Glutamatergic neuron (in vitro differentiated cells): ENCODE data around the gene VTI1A. TPM values are rescaled to one million over a fixed set of nuclear protein-coding genes. Genes with fewer than 3 reads are reported as not detected.
A peak's percentile ranks its signal among the peaks of the same experiment; 100 is the strongest.

Experiments used
- DNase-seq: peaks from one replicate; pipeline ENCODE4 v3.0.0; 2022
- H3K27ac Mint-ChIP-seq: one replicate; pipeline ENCODE4 v1.8.0; 2020; ENCODE audit warnings: mild to moderate bottlenecking, mixed read lengths, inconsistent platforms; ENCODE audit not compliant: unreplicated experiment
- H3K27me3 Mint-ChIP-seq: one replicate; pipeline ENCODE4 v1.8.0; 2020; ENCODE audit warnings: mild to moderate bottlenecking, moderate library complexity, mixed read lengths, inconsistent platforms; ENCODE audit not compliant: unreplicated experiment
- H3K36me3 Mint-ChIP-seq: one replicate; pipeline ENCODE4 v1.8.0; 2020; ENCODE audit warnings: mild to moderate bottlenecking, mixed read lengths, inconsistent platforms; ENCODE audit not compliant: unreplicated experiment
- H3K4me1 Mint-ChIP-seq: one replicate; pipeline ENCODE4 v1.8.0; 2020; ENCODE audit warnings: mild to moderate bottlenecking, low read depth, mixed read lengths, inconsistent platforms; ENCODE audit not compliant: unreplicated experiment
- H3K4me3 Mint-ChIP-seq: one replicate; pipeline ENCODE4 v1.8.0; 2020; ENCODE audit warnings: mild to moderate bottlenecking, mixed read lengths, inconsistent platforms; ENCODE audit not compliant: unreplicated experiment
- H3K9me3 Mint-ChIP-seq: one replicate; pipeline ENCODE4 v1.8.0; 2020; ENCODE audit warnings: mild to moderate bottlenecking, moderate library complexity, mixed read lengths, inconsistent platforms; ENCODE audit not compliant: unreplicated experiment
- total RNA-seq: library from RNA; stranded (reverse); fragmentation: NEBNext Ultra II Directional; extraction: Animal tissue kit (Norgen Biotek cat#: 25700); gene quantifications from one replicate; pipeline ENCODE4 v1.2.1, GENCODE V29; 2021; ENCODE audit not compliant: unreplicated experiment
- TF ChIP-seq, protein P1 (sequence below): fragments of 200-600 bp; sonication (generic); IDR thresholded peaks from one replicate; pipeline ENCODE4 v1.5.0; 2021; ENCODE audit not compliant: partially characterized antibody, unreplicated experiment

Gene VTI1A
- total RNA-seq, 1 donor from 2014 or later: 61.0 TPM

DNA sequence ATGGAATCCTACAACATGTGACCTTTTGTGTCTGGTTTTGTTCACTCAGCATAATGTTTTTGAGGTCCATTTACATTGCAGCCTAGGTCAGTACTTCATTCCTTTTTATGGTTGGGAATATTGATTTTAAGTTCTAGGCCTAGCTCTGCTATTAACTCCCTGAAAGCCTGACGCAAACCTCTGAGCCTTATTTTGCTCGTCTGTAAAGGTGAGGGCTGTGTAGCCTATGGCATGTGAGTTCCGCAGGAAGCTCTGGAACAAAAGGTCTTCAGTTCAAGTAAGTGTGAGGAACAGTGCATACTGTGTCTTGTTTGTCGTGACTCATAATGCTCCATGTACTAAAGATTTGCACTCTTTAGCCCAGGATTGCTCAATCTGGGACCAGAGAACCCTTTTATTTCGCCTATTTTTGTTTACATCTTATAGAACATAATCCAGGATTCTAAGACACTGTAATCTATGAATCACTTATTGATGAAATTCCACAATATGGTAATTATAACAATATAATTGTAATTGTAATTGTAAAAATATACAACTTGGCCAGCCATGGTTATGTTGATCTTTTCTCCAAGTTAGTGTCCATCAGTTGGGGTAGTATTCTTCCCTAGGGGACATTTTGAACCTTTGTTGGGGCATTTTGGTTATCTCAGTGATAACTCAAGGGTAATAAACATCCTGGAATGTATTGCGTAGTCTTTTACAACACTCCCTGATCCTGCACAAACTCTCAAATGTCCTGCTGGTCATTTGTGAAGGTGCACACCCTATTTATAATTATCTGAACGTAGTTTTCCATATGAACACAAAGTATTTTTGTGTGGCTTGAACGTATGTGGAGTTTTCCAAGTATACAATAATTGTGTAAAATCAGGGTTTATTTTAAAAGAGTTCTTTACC, 184.7 kb downstream of the VTI1A start:
- peak overlapping the region; percentile 62 for H3K27ac Mint-ChIP-seq
- DNase-seq: no peak
- no peaks in the 10 kb centered on the region for H3K9me3 Mint-ChIP-seq
- no peaks in the 10 kb centered on the region for H3K36me3 Mint-ChIP-seq
- no peak overlapping the region for H3K4me3 Mint-ChIP-seq
- peaks cover 1% of the 10 kb centered on the region for H3K4me1 Mint-ChIP-seq
- H3K27me3 Mint-ChIP-seq: no peaks in the 10 kb centered on the region
- TF ChIP-seq, protein P1, sequence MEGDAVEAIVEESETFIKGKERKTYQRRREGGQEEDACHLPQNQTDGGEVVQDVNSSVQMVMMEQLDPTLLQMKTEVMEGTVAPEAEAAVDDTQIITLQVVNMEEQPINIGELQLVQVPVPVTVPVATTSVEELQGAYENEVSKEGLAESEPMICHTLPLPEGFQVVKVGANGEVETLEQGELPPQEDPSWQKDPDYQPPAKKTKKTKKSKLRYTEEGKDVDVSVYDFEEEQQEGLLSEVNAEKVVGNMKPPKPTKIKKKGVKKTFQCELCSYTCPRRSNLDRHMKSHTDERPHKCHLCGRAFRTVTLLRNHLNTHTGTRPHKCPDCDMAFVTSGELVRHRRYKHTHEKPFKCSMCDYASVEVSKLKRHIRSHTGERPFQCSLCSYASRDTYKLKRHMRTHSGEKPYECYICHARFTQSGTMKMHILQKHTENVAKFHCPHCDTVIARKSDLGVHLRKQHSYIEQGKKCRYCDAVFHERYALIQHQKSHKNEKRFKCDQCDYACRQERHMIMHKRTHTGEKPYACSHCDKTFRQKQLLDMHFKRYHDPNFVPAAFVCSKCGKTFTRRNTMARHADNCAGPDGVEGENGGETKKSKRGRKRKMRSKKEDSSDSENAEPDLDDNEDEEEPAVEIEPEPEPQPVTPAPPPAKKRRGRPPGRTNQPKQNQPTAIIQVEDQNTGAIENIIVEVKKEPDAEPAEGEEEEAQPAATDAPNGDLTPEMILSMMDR: no peak

- Mint-ChIP-seq H3K27me3 (no peaks in the 10 kb centered on the region), H3K9me3 (no peaks in the 10 kb centered on the region), H3K4me1 (peaks cover 1% of the 10 kb centered on the region), H3K27ac (no peak overlapping the region), H3K36me3 (no peaks in the 10 kb centered on the region), H3K4me3 (no peak overlapping the region)
- no peak for DNase-seq
- TF ChIP-seq, protein P1: no peak
Observed at GRCh38 chr10:112634096-112634830, 187.2 kb downstream of the VTI1A start.

DNA sequence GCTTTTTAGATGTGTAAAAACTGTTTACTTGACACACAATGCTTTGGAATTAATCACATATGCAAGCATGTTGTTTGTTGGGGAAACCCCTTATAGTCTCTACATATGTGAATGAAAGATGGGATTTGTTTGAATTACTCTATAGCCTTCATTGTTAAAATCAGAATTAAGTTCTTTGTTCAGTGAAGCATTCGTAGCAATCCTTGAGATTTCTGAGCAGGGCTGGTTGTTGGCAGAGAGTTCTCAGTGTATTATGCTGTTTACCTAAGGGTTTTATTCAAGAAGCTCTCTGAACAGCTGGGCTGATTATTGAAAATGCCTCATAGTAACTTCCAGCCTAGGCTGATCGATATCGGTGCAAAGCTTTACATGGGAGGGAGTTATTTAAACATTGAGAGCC, 190.9 kb downstream of the VTI1A start:
- Mint-ChIP-seq H3K27me3 (no peaks in the 10 kb centered on the region), H3K4me3 (no peak overlapping the region), H3K4me1 (no peaks in the 10 kb centered on the region), H3K27ac (no peak overlapping the region), H3K36me3 (no peaks in the 10 kb centered on the region), H3K9me3 (no peaks in the 10 kb centered on the region)
- TF ChIP-seq, protein P1: no peak
- DNase-seq: no peak

GRCh38 chr10:112639298-112639697, 192.3 kb downstream of the VTI1A start:
- TF ChIP-seq, protein P1: no peak
- DNase-seq: no peak
- no peaks in the 10 kb centered on the region for H3K27me3 Mint-ChIP-seq
- H3K36me3 Mint-ChIP-seq: no peaks in the 10 kb centered on the region
- H3K4me3 Mint-ChIP-seq: no peak overlapping the region
- no peak overlapping the region for H3K27ac Mint-ChIP-seq
- H3K9me3 Mint-ChIP-seq: no peaks in the 10 kb centered on the region
- H3K4me1 Mint-ChIP-seq: no peaks in the 10 kb centered on the region

DNA sequence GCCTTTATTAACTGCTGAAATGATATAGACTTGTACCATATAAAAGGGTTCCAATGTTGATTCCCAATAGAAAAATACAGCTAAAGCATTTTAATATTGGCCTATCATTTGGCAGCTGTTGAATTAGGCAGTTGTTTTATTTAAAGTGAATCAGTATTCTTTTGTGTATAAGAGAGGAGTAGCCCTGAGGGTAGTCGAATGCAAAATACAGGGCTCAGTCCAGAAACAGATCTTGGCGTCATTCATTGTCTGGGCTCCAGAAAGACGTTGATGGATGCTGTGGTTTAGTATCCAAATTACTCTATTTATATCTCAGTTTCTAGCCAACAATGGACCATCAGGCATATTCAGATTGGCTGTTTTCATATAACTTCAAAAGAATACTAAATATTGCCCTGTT, 193.6 kb downstream of the VTI1A start:
- DNase-seq: no peak
- Mint-ChIP-seq H3K27ac (no peak overlapping the region), H3K4me3 (no peak overlapping the region), H3K4me1 (no peaks in the 10 kb centered on the region), H3K9me3 (no peaks in the 10 kb centered on the region), H3K27me3 (no peaks in the 10 kb centered on the region), H3K36me3 (no peaks in the 10 kb centered on the region)
- TF ChIP-seq, protein P1: no peak
